Measurements from ENCODE around the gene NRTN. TPM values are rescaled to one million over a fixed set of nuclear protein-coding genes. Genes with fewer than 3 reads are reported as not detected.

The NRTN gene
- total and polyA plus RNA-seq, 2 donors (not counting 3 experiments of a cell fraction or from before 2014, with no cell fraction given): 0.41 TPM; not detected in 1

DNA sequence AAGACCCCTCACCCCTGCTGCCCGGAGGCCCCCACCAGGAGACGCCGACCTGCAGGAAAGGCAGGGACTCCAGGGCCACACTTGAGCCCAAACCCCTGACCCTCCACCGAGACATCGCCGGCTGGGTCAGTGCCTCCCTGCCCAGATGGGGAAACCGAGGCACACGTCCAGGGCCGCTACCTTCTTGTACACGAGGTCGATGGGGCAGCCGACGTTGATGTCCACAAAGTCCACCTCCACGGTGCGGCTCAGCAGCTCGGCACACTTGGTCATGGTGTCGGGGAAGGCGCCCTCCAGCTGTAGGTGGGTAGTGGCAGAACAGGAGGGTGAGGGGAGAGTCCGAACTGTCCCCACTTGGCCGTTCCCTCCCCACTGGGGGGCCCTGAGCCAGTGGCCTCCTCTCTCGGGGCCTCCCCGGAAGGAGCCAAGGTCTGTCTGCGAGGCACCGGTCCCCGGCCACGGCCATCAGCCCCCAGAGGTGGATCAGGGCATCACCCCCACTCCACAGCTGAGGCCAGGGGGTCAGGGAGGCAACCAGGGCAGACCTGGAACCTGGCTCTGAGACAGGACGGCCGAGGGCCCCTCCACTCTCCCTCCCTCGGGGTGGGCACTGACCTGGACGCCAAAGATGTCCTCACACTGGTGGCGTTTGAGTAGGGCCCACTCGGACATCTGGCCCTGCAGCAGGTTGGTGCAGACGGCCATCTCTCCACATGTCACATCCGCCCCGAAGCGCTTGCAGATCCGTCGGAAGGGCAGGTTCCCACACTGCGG, 17.3 kb upstream of the NRTN start:
- no peak overlapping the region for H3K27ac ChIP-seq (ENCODE audit: insufficient read depth, low read depth, low read length)
- no peaks in the 10 kb centered on the region for H3K9me1 ChIP-seq (replicated peaks; ENCODE audit: control insufficient read depth, extremely low read depth, insufficient read depth, low read length)
- peaks cover 8% of the 10 kb centered on the region for H3K79me2 ChIP-seq (ENCODE audit: control insufficient read depth, insufficient read depth, low read length)
- H3K4me2 ChIP-seq (ENCODE audit: insufficient read depth, low read length): no peak overlapping the region
- no TSS peak for BruUV-seq (replicated peaks)
- no peaks in the 10 kb centered on the region for H4K20me1 ChIP-seq (replicated peaks; ENCODE audit: control insufficient read depth, extremely low read depth, insufficient read depth, low read length)
- TF ChIP-seq JUN (IDR thresholded peaks at IDR 0.05; ENCODE audit: borderline replicate concordance, insufficient read depth, insufficient read length, low read depth) (no peak), GATA2 (IDR thresholded peaks at IDR 0.05; ENCODE audit: insufficient read depth, insufficient read length, low read depth, low read length) (no peak)
- no peak overlapping the region for H2AFZ ChIP-seq (ENCODE audit: low read depth, low read length)
- H3K27me3 ChIP-seq (ENCODE audit: control insufficient read depth in 2 of 2, insufficient read depth in 2 of 2, low read length in 2 of 2): no peaks in the 10 kb centered on the region
- dilution Hi-C loops (cut with MboI; ENCODE audit: extremely low pct_ligation_motif_present, low sequenced_read_pairs): no loop called here
- no peaks in the 10 kb centered on the region for H3K9me3 ChIP-seq (replicated peaks; ENCODE audit: control insufficient read depth, insufficient read depth, low read length)
- peaks cover 8 to 37% of the 10 kb centered on the region in 2 experiments for H3K36me3 ChIP-seq (ENCODE audit: control insufficient read depth in 2 of 2, extremely low read depth in 1 of 2, insufficient read depth in 2 of 2, low read length in 2 of 2)
- no peak overlapping the region for H3K9ac ChIP-seq (replicated peaks; ENCODE audit: extremely low read depth, insufficient read depth, low read length)
- DNase-seq (ENCODE audit: low read depth, low spot score) (no peak), FAIRE-seq (no peak)
- ChIA-PET POLR2A (no interaction called here), CTCF (no interaction called here)
- peaks cover 5% of the 10 kb centered on the region for H3K4me1 ChIP-seq (ENCODE audit: control insufficient read depth, extremely low read depth, insufficient read depth, low read length)
- intact Hi-C loops (cut with micrococcal nuclease): no loop called here
- no peak overlapping the region for H3K4me3 ChIP-seq (replicated peaks in 1 of 3; ENCODE audit: insufficient read depth in 1 of 3, low read depth in 1 of 3, low read length in 3 of 3)

DNA sequence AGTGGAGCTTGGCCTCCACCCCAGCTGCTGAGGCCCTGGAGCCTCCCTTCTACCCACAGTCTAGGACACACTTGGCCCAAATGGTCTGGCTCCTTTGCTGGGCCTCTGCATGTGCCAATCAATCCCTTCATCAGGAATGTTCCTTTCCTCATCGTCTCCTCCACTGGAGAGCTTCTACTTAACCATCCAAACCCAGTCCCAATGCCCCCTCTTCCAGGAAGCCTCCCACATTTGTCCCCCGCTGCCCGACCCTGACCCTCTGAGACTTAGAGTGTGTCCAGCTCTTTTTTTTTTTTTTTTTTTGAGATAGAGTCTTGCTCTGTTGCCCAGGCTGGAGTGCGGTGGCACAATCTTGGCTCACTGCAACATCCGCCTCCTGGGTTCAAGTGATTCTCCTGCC, 16.4 kb upstream of the NRTN start:
- Histone ChIP-seq H4K20me1 (replicated peaks; ENCODE audit: control insufficient read depth, extremely low read depth, insufficient read depth, low read length) (no peaks in the 10 kb centered on the region), H3K9me3 (replicated peaks; ENCODE audit: control insufficient read depth, insufficient read depth, low read length) (no peaks in the 10 kb centered on the region), H3K27ac (ENCODE audit: insufficient read depth, low read depth, low read length) (no peak overlapping the region), H3K4me3 (replicated peaks in 1 of 3; ENCODE audit: insufficient read depth in 1 of 3, low read depth in 1 of 3, low read length in 3 of 3) (no peak overlapping the region), H3K4me1 (ENCODE audit: control insufficient read depth, extremely low read depth, insufficient read depth, low read length) (peaks cover 5% of the 10 kb centered on the region), H3K36me3 (ENCODE audit: control insufficient read depth in 2 of 2, extremely low read depth in 1 of 2, insufficient read depth in 2 of 2, low read length in 2 of 2) (peaks cover 8 to 37% of the 10 kb centered on the region in 2 experiments), H3K4me2 (ENCODE audit: insufficient read depth, low read length) (no peak overlapping the region), H3K27me3 (ENCODE audit: control insufficient read depth in 2 of 2, insufficient read depth in 2 of 2, low read length in 2 of 2) (no peaks in the 10 kb centered on the region), H2AFZ (ENCODE audit: low read depth, low read length) (no peak overlapping the region), H3K9me1 (replicated peaks; ENCODE audit: control insufficient read depth, extremely low read depth, insufficient read depth, low read length) (no peaks in the 10 kb centered on the region), H3K79me2 (ENCODE audit: control insufficient read depth, insufficient read depth, low read length) (peaks cover 8% of the 10 kb centered on the region), H3K9ac (replicated peaks; ENCODE audit: extremely low read depth, insufficient read depth, low read length) (no peak overlapping the region)
- DNase-seq (ENCODE audit: low read depth, low spot score): no peak
- intact Hi-C loops (cut with micrococcal nuclease): no loop called here
- BruUV-seq (replicated peaks): no TSS peak
- no peak for FAIRE-seq
- dilution Hi-C loops (cut with MboI; ENCODE audit: extremely low pct_ligation_motif_present, low sequenced_read_pairs): no loop called here
- CTCF ChIA-PET: interaction anchor here (3.6 kb wide), 1 partner anchor 16 kb away, joined by 21 read pairs; no protein-coding TSS in a partner anchor
- no peak for TF ChIP-seq MYC (IDR thresholded peaks at IDR 0.05; ENCODE audit: low read depth, low read length)
- no peak for TF ChIP-seq EZH2 (IDR thresholded peaks at IDR 0.05; ENCODE audit: borderline replicate concordance, low read depth, low read length, severe bottlenecking)
- no peak for TF ChIP-seq JUN (IDR thresholded peaks at IDR 0.05; ENCODE audit: borderline replicate concordance, insufficient read depth, insufficient read length, low read depth)
- TF ChIP-seq, protein P1, sequence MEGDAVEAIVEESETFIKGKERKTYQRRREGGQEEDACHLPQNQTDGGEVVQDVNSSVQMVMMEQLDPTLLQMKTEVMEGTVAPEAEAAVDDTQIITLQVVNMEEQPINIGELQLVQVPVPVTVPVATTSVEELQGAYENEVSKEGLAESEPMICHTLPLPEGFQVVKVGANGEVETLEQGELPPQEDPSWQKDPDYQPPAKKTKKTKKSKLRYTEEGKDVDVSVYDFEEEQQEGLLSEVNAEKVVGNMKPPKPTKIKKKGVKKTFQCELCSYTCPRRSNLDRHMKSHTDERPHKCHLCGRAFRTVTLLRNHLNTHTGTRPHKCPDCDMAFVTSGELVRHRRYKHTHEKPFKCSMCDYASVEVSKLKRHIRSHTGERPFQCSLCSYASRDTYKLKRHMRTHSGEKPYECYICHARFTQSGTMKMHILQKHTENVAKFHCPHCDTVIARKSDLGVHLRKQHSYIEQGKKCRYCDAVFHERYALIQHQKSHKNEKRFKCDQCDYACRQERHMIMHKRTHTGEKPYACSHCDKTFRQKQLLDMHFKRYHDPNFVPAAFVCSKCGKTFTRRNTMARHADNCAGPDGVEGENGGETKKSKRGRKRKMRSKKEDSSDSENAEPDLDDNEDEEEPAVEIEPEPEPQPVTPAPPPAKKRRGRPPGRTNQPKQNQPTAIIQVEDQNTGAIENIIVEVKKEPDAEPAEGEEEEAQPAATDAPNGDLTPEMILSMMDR (IDR thresholded peaks at IDR 0.05; ENCODE audit: extremely low read depth in 1 of 2, insufficient read depth in 1 of 2, low read depth in 1 of 2, low read length in 2 of 2): no peak
- POLR2A ChIA-PET: no interaction called here

Data from endothelial cell of umbilical vein (primary cell).